GM19452 (cell line): ENCODE data around the gene ATOH8.
A peak's percentile ranks its signal among the peaks of the same experiment; 100 is the strongest.

Source experiments
- ATAC-seq: cut with Tn5 transposase; IDR thresholded peaks from one replicate; pipeline ENCODE4 v1.9.1; 2021; ENCODE audit not compliant: unreplicated experiment

ATOH8 gene

DNA sequence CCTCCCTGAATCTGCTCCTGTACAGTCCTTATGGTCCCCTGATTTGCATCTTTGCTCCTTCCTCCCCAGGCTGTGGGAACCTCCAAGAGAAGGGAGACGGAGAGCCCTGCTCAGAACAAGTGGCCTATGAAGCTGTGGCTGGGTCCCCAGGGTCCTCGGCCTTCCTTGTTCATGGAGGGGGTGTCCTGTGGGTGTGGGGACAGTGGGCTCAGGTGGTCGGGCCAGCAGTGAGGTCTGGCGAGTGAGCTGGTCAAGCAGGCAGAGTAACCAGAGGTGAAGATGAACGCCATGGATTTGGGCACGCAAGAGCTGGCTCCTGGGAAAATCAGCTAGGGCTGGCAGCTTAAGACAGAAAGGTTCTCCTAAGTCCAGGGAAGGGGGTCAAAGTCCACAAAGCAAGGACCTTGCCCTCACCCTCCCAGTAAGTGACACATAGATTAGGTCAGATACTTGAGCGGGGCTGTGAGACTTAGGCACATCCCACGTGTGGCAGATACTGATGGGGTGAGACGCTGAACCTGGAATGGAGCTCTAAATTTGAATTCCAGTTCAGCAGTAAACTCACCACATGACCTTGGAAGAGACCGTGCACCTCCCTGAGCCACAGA is 34.8 kb upstream of the ATOH8 start:
- no peak for ATAC-seq

DNA sequence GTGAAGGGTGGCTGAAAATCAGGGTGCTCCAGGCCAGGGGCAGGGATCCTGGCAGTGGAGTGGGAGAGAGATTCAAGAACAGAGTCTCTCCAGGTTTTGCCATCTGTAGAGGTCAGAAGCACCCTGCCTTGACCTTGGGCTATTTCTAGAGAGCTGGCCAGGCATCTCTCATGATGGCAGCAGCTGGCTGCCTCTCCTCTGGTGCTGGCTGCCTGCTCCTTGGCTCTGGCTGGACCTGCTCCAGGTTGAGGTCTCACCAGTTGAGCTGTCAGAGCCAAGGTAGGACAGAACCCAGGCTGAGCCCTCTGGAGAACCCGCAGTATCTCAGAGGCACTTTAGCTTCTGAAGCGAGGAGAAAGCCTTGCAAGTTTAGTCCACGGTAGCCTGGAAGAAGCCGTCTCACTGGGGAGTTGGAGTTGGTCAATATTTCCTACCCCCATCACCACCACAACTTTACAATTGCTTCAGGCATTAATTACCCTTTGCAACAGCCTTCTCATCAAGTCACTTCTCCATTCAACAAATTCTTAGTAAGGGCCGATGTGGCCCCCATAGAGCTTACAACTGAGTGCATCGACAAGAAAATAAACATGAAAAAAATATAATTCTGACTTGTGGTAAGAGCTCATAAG is 34.1 kb upstream of the ATOH8 start:
- no peak for ATAC-seq

DNA sequence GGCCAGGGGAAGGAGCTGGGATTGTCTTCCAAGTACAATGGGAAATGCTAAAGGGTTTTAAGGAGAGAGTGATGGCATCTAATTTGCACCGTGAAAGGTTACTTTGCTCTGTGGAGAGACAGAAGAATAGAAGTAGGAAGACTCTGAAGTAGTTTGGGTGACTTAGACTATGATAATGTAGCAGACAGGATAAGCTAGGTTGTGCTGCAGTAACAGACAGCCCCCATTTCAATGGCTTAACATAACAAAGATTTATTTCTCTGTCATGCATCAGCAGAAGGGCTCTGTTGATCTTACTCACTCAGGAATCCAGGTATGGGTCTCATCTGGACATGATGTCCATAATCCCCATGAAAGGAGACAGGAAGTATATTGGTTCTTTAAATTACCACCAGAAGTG is 33.3 kb upstream of the ATOH8 start:
- no peak for ATAC-seq

DNA sequence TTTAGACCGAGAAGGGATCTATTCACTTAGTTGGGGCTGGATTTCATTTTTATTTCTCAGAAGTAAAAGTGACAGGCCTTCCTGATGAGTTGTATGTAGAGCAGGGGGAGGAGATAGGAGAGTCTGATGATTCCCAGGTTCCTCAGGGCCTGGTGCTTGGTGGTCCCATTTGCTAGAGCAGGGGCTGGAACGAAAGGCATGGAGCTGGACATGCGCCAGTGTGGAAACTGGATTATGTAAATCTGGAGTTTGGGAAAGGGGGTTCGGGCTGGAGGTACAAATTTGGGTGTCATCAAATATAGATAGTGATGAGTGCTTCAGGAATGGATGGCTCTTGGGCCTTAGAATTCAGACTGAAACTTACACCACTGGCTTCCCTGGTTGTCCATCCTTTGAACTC is 32.1 kb upstream of the ATOH8 start:
- ATAC-seq: no peak

DNA sequence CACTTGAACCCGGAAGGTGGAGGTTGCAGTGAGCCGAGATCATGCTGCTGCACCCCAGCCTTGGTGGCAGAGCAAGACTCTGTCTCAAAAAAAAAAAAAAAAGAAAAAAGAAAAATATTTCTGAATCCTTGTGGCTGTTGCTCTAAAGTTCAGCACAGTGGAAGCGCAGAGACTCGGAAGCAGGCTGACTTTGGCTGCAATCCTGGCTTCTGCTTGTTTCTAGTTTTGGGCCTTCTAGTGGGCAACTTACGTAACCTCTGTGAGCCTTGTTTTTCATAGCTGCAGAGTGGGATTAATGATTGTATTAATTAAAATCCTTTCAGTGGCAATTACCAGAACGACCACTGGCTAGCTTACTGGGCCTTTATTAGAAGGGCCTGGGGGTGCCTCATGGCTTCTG is 31.3 kb upstream of the ATOH8 start:
- ATAC-seq: no peak

DNA sequence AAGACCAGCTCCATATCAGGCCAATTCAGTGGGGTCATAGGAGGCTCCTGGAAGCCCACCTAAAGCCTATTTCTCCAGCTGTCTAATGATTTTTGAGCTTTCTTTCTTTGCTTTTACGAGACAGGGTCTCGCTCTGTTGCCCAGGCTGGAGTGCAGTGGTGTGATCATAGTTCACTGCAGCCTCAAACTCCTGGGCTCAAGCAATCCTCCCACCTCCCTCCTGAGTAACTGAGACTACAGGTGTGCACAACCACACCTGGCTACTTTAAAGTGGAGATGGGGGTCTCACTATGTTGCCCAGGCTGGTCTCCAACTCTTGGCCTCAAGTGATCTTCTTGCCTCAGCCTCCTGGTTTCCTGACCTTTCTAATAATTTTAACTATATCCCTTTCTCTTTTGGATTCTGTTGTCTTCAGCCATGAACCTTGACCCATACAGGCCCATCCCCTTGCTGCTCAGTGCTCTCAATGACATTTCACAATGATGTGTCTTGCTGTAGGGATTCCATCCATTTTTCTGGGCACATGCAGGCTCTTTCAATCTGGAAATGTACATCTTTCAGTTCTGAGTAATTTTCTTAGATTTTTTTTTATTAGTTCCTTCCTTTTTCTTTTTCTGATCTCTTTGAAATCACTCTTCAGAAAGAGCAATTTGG is 30.0 kb upstream of the ATOH8 start:
- no peak for ATAC-seq

- ATAC-seq: no peak
Measured at GRCh38 chr2:85724731-85725181, 29.0 kb upstream of the ATOH8 start.

DNA sequence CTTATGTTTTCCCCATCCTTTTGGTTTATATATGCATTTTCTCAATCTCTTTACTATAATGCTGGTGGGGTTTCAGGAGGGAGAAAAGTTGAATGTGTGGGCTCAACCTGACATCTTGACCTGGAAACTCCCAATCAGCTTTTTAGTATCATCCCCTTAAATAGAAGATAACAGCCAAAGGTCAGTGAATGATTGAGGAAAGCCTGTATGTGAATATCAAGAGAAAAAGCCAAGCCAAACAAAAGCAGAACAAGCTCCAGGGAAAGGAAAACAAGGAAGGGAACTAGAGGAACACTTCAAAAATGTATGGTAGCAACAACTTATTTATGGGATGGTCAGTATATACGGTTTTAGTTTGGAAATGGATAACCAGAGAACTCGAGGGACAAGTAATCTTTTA is 28.3 kb upstream of the ATOH8 start:
- no peak for ATAC-seq

- ATAC-seq: no peak
Measured at GRCh38 chr2:85727798-85728197, 26.0 kb upstream of the ATOH8 start.

GRCh38 chr2:85728342-85728741 is 25.4 kb upstream of the ATOH8 start:
- ATAC-seq: no peak

DNA sequence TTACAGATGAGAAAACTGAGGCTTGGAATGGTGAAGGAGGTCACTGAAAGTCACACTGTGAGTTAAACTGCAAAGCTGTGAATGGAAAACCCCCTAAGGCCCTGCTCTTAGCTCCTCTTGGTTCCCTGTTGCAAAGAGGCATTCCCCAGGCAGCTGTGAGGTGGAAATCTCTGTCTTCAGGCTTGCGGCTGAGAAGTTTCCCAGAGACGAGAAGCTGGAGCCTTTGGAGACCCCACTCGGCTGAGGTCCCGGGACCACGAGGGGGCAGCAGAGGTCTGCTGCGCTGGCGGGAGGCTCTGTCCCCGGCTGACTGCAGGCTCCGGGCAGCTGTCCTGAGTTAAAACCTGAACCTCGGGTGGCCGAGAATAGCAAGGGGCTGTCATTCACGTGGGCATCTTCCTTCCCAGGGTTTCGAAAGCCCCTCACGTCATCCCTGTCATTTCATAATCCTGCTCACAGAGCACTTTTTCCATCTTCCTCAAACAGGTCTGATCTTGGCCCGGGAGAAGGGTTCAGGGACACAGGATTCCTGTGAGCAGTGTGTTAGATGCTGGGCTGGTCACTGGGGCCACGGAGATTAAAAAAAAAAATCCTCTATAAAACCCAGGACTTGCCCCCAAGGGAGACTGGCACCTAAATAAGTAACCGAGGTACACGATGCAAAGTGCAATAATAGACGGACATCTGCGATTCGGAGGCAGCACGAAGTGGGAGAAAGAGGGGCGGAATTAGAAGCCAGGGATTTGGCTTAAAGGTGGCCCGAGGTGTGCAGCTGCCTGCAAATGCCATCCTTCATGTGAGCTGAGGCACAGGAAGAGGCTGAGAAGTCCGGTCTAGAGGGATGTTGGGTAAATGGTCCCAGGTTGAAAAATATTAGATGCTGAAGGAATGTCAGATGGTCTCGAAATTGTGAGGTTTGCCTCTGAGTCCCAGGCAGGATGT is 24.6 kb upstream of the ATOH8 start:
- ATAC-seq: peak; percentile 74

DNA sequence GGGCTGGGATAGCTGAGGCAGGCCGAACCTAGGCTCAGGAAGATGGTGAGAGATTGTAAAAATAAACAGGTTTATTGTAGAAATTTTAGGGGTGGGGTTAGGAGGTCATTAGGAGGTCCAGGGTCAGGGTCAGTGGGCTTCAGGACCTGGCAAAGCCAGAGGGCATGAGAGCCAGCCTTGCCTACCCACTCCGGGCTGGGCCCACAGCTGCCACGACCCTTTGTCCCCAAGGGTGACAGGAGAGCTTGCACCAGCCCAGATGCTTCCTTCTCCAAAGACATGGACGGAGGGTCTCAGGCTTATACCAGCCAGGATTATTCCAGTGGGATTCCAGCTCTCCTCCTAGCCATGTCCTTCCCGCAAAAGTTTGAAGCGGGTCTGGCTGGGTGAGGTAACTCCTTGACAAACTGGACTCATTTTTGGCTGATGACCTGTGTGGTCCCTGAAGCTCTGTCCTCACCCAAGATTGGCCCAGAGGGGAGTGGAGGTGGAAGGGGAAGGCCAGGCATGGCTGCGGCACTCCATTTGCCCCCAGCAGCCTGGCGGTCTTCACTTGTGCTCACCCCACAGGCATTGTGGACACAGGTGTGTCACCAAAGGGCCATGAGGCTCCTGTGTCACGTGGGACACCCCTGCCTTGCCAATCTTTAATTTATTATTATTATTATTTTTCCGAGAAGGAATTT is 23.8 kb upstream of the ATOH8 start:
- no peak for ATAC-seq

DNA sequence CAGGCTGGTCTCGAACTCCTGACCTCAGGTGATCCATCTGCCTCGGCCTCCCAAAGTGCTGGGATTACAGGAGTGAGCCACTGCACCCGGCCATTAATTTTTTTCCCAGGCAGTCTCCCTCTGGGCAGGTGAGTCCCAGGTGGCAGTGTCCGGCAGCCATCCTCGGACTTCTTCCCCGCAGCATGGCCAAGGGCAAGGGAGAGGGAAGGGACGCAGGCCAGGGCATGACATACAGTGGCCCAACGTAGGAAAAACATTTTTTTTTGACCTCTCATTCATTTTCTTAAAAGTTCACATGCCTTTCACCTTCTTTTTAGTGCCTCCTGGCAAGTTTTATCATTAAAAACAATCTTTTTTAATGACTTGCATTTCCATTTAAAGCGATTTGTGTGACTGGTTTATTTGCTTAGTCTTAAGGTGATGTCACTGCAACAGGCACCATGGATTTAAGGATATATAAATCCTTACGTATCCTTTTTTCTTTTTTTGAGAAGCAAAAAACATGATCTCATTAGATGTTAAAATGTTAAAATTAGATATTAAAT is 23.0 kb upstream of the ATOH8 start:
- no peak for ATAC-seq

DNA sequence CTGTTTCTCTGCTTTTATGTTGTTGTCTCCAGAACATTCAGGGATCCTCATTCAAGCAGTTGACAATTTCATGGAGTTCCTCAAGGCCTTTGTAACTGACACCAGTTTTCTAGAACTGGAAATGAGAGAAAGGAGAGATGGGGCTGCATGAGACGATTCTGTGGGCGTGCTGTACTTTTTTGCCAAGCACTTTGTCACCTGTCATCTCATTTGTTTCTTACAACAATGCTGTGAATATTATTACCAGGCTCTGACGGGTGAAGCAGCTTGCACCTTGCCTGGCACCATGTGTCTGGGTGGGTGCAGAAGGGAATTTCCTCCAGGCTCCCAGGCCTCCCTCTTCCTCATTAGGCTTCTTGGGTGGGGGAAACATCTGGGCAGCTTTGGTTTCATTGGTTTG is 22.2 kb upstream of the ATOH8 start:
- no peak for ATAC-seq

- no peak for ATAC-seq
Measured at GRCh38 chr2:85732467-85733120, 21.2 kb upstream of the ATOH8 start.

DNA sequence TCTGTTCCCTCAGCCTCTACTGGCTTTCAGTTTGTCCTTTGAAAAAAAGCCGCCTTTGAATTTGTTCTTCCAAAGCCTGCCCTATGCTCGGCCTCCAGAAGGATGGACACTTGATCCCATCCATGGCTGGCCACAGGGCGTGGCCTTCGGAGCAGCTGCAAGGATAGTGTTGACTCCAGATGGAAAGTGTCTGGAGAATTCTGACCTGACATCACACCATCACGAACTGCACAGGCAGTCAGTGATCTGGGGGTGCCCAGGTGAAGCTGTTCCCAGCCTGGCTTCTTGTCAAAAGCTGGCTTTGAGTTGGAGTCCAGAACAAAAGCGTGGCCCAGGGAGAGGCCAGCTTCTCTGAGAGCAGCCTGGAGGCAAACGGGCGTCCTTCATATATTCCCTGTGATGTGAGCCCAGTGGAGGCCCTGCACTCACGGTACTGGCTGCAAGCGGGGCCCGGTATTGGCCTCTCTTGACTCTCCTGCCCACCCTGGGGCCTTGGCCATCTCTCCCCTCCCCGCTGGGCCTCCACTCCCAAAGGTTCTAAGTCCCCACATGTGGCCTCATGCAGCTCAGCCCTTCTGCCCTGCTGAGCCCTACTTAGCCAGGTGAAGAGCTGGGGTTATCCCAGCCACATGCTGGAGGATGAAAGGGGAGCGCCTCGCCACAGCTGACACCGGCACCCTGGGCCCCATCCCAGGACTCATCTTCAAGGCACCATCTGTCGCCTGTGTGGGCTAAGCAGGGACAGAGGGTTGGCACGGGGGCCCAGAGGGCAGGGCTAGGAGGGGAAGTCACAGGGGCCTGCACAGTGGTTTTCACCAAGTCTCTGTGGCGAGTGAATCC is 20.4 kb upstream of the ATOH8 start:
- ATAC-seq: no peak

DNA sequence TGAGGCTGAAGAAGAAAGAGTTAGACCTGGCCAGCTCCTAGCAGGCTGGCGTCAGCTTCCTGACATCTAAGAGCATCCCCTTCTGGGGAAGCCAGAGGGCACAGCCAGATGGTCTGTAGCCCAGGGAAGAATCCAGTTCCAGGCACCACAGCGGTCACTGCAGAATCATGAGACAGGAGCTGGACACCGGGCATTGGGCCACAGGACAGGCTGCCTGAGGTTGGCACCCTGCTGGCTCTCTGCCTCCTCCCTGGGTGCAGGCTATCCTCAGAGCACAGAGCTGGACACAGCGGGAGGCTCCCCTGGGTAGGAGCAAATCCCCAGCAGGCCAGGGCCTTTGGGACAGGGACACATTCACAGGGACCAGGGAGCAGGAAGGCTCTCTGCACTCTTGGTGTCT is 19.8 kb upstream of the ATOH8 start:
- ATAC-seq: no peak

DNA sequence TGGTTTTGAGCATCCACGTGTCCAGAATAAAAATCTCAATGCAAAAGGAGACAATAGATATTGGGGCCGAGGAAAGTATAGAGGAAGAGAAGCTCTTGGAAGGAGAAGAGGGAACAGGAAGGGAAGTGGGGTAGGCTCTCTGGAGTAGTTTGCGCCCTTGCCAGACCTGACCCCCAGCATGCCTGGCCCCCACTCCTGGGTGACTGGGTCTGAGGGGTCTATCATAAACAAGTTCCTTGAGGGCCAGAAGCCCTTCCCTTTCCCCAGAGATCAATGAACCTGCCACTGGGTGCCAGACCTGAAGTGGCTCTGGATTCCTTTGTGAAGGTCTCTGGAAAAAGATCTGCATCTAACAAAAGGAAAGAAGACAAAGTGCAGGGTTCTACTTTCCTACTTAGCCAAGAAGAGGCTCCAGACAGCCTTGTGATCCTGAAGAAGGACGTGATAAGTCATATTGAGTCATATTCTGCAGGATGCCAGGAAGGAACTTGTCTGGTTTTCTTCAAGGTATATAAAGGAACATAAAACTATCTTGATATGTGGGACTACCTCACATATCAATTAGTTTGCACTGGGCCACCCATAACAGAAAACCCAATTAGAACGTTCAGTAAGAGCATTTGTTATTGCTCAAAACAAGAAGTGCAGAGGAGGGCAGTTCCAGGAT is 18.7 kb upstream of the ATOH8 start:
- ATAC-seq: no peak

- no peak for ATAC-seq
Measured at GRCh38 chr2:85735691-85736090, 18.1 kb upstream of the ATOH8 start.
